Activated CD8-positive, alpha-beta memory T cell treated with anti-CD3 and anti-CD28 coated beads, Interleukin-2, amount 50 U/mL, for 1 hour (primary cell): ENCODE results near the gene LHX1.

ENCODE experiments used
- DNase-seq: peaks from one replicate; pipeline ENCODE4 v3.0.0-alpha.2; 2020; ENCODE audit errors: extremely low read depth

Gene LHX1

DNA sequence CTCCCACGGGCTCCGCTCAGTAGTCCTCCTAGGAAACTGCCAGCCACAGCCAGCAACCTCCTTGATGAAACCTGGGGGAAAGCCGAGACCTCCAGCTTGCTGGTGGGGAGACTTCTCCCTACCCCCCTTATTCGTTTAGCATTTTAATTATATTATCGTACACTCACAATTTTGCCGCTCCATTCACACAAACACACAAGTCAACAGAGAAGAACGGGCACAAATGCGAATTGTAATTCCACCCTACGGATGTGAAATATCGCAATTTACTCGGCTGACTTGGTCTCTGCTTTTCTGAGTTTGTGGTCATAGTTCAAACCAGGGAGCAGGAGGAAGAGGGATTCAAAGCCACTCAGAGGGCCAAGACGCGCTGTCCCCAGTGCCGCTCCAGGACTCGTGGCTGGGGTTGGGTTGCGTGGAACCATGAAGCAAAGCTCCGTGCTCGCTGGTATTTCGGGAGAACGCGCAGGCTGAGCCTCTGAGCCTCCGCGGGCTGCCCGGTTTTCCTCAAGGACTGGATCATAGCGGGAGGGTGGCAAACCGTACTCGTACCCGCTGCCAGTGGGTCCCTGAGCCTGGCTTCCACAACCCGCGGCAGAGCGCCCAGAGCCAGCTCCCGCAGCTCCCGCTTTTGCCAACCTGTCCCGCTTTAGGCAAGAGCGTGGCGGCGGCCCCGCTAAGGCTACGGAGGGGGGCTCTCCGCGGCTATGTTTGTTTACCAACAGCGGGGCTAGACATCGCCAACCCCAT is 2.0 kb downstream of the LHX1 start:
- no peak for DNase-seq

DNA sequence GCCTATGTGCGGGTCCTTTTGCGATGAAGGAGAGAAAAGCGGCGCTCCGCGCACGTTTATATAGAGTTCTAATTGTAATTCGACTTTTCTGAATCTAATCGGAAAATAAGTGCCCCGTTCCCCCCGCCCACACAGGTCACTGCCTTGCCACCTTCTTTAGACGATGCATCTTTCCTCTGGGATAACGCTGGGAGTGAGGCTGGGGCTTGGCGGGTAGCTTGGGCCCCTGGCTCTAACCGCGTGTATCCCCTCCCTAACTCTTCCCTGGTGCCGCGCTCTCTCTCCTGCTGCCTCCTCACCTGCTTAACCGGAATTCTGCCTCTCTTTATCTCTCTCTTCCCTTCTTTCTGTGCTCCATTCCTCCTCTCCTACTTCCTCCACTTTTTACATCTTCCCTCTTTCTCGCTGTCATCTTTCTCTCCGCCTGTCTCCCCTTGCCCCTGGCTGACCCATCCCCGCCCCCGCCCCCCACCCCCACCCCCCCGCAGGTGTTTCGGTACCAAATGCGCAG is 2.6 kb downstream of the LHX1 start:
- DNase-seq, result no peak

DNA sequence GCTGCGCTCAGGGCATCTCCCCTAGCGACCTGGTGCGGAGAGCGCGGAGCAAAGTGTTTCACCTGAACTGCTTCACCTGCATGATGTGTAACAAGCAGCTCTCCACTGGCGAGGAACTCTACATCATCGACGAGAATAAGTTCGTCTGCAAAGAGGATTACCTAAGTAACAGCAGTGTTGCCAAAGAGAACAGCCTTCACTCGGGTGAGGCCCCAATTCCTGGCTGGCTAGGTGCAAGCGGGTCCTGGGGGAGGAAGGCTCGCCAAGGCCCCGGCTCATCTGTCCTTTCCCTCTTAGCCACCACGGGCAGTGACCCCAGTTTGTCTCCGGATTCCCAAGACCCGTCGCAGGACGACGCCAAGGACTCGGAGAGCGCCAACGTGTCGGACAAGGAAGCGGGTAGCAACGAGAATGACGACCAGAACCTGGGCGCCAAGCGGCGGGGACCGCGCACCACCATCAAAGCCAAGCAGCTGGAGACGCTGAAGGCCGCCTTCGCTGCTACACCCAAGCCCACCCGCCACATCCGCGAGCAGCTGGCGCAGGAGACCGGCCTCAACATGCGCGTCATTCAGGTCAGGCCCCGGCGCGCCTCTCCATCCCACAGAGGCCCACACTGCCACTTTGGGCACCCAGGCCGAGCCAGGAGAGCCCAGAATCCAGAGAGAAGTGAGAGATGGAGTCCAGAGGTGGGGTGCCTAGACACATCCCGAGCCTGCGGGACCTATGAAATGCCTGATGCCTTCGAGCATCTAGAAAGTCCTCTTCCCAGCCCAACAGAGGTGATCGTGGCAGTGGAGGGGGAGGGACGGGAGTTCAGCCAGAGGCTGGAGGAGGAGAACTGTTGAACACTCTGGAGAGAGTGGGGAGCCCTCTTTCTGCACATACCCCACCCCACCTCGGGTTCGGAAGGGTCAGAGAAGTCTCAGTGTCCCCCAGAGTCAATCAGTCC is 3.3 kb downstream of the LHX1 start:
- no peak for DNase-seq

DNA sequence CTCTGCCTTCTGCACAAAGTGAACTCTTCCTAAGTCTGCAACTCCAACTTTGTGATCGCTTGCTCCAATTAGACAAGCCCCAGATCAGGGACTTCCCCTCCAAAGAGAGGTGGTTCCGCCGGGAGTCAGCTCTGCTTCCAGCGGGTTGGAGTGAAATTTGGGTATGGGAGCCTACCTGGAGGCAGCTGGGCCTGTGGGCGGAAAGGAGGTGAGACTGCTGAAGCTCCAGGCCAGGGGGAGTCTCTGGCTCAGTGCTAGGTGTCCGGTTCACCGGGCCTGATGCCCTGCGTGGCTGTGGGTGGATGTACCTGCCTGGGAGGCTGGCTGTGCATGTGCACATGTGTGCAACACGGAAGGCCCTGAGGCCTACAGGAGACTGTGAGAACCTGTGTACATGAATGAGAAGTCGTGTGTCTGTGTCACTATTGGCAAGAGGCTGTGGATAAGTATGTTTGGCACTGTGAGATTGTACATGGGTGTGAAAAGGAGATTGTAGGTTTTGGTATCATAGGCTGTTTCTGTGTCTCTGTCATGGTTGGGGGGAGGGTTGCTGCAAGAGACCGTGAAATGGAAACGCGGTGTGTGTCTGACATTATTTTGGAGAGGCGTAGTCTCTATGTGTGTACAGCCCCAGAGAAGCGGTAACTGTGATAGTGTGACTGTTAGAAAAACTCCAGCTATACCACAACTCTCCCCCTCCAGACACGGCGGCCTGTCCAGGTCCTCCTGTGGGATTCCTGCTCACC is 4.2 kb downstream of the LHX1 start:
- no peak for DNase-seq

DNA sequence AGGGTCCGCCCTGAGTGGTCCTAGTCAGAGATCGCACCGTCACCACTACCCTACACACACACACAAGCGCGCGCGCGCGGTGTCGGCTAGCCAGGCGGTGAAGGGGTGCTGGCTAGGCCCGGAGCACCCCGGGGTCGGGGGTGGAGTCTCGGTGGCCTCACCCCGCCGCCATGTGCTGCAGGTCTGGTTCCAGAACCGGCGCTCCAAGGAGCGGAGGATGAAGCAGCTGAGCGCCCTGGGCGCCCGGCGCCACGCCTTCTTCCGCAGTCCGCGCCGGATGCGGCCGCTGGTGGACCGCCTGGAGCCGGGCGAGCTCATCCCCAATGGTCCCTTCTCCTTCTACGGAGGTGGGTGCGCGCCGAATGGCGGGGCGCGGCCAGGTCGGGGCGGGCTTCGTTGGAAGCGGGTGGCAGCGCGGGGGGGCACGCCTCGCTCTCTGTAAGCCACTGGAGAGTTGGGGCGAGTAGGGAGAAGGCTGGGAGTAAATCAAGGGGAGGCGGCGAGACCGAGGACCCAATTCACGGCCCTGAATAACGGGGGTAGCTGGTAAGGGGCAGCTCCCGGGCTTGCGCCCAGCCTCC is 4.8 kb downstream of the LHX1 start:
- no peak for DNase-seq

DNA sequence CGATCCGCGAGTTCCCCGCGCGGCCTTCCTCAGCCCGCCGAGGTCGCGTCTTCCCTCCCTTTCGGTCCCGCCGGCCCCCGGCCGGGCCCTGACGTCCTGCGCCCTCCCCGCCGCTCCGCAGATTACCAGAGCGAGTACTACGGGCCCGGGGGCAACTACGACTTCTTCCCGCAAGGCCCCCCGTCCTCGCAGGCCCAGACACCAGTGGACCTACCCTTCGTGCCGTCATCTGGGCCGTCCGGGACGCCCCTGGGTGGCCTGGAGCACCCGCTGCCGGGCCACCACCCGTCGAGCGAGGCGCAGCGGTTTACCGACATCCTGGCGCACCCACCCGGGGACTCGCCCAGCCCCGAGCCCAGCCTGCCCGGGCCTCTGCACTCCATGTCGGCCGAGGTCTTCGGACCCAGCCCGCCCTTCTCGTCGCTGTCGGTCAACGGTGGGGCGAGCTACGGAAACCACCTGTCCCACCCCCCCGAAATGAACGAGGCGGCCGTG is 5.4 kb downstream of the LHX1 start:
- DNase-seq, result no peak

DNA sequence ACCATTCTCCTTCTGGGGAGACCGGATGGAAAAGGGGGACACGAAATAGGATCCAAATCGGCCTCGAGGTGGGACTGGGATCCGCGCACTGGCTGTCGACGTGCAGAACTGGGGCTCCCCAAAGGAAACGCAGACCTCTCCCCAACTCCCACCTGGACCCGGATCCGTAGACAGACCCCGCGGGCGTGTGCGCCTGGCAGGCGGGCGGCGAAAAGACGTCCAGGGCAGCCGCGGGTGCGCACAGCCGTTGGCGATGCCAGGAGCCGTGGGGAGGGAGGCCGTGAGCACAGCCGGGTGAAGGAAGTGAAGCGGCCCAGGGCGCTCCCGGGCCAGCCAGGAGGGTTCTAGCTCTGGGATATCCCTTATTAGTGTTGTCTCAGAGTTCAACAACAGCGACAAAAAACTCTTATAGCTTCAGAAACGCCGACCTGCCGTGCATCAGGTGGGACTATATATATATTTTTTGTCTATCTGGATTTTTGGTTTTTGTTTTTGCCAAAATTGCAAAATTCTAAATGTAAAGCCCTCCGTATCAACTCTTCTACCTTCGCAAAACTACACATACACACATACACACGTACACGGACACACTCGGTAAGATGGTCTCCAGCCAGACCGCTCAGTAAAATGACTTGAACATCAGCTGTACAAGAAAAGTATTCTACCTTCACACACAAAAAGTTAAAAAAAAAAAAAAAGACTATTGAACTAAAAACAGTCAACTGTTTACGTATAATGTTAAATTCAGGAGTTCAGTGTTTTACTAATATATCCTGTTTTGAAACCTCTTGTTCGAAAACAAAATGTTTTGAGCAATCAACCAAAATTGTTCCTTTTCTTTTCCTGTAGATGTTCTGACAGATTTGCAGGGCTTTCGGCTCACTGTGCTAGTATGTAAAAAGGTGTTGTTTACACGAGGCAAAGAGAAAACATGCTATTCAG is 6.2 kb downstream of the LHX1 start:
- DNase-seq, result no peak

DNA sequence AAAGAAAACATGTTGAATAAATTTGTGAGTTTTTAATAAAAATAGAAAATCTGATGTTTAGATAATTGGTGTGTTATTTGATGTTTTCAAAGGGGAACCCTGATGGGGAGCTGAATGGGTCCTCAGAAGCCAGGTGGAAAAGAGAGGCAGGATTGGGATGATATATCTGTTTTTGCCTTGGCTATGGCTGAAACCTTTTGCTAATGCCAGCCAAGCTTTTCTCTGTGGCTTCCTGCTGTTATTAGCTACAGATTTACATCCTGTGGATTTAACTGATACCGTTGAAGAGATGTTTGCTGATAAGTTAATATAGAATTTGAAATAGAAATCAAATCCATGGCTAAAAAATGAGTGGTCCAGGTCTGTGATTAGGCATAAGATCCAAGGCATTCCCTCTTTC is 7.3 kb downstream of the LHX1 start:
- no peak for DNase-seq

DNA sequence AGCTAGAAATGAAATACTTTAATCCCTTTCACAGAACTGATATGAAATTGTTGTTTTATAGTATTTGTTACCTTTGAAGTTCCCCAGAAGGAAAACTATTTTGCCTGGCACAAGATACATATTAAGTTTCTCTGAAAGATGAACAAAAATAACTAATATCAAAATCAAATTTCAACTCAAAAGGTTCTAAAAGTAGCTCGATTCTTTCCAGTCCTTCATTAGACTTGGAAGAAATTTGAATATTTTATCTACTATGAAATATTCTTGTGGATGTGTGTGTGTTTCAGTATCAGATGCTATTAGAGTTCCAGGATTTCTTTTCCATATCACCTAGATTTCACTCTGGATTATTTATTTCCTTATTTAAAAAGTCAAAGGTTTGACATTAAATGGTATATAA is 7.9 kb downstream of the LHX1 start:
- no peak for DNase-seq

DNA sequence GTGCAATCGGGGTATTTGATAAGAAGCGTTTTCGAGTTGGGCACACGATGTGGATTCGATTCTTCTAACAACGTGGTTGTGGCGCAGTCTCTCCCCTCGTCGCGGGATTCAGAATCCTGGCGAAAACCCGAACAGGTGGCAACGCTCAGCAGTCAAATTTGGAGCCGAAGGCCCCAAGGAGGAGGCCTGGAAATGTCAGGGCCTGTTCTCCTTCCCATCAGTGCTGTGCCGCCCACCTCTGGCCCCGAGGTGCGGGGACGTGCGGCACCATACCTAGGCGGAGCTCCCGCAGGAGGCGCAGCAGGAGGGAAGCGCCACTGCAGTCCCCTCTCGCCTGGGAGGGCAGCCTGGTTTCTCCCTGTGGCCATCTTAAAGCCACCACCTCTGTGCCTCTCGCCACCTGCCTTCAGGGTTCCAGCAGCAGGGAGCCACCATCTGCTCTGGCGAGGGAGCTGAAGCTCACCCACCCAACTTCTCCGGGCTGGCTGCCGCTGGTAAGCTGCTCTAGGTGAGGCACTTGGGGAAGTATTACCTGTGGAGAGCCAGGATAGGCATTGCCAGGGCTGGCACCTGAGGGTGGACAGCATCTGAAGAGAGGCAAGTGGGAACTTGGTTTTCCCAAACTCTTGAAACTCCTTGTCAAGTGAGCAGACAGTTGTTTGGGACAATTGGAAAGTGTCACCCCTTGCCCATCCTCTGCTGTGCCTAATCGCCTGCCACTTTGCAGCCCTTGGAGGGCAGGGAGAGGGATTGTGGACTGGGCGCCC is 8.9 kb downstream of the LHX1 start:
- no peak for DNase-seq

DNA sequence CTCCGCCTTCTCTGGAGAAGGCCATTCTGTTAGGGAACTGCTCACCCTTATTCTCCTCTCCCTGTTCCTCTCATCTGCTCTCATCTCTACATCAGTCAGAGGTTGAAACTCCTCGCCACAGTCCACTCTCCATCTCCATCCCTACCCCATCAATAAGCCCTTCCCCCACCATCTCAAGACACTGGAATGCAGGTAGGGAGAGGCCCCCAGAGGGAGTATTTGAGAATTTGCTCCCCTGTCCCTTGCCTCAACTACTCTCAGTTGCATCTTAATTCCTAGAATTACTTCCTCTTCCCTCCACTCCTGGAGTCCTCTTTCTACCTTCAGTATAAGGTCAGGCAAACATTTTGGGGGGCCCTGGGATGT is 9.4 kb downstream of the LHX1 start:
- DNase-seq, result no peak

DNA sequence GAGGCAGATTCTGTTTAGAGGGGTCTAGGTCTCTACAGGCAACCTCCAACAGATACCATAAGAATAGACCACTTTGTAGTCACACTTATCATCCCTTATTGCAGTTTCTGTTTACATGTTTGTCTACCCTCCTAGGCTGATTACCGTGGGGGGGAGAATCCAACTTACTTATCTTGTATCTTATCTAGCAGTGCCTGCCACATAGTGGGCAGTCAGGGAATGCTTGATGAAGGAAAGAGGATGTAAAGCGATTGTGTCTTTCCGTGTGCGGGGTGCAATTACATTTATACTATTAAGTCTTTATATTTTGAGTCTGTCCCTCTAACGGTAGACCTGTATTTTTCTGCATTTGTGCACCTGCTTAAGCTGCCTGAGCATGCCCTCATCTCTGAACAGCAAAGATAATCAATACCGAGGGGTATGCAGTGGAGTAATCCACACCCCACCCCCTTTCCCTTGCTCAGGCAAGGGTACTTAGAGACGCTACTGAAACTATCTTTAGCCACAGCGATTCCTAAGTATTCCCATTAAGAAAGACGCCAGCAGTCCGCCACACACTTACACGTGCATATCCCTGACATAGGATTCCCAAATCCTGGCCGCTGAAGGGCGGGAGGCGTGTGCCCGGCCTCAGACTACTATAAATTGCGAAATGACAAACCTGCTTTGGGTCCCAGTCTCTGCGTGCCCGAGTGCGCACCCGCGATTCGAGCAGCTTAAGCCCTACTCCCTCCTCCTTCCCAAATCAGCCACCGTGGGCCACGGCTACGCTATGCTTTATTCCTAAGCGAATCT is 10.8 kb downstream of the LHX1 start:
- DNase-seq, result no peak

DNA sequence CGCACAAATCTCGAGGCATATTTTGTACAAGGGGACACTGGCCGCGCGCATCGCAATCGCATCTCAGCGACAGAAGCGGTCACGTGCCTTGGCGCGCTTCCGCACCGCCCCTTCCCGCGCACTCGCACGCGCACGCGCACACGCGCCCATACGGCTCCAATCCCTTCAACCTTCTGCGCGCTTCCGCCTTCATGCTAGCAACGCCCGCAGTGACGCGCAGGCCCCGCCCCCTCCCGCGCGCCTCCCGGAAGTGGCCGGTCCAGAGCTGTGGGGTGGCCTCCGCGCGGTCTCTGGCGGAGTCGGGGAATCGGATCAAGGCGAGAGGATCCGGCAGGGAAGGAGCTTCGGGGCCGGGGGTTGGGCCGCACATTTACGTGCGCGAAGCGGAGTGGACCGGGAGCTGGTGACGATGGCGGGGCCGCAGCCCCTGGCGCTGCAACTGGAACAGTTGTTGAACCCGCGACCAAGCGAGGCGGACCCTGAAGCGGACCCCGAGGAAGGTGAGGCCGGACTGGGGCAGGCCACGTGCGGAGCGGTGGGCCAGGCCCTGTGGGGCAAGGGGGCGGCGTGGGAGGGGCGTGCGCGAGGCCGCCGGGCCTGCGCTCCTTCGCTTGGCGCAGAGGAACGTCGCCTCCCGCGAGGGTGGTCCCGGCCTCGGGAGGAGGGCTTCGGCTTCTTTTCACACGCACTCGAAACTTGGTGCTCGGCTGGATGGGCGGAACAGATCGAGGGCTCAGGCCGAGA is 11.6 kb downstream of the LHX1 start, which contains the start of gene AATF:
Gene AATF (plus strand): TSS at position 238 of the 744 bp plus-strand sequence. CDS start 172 bp downstream, at position 410.
- peak; percentile 82 for DNase-seq

DNA sequence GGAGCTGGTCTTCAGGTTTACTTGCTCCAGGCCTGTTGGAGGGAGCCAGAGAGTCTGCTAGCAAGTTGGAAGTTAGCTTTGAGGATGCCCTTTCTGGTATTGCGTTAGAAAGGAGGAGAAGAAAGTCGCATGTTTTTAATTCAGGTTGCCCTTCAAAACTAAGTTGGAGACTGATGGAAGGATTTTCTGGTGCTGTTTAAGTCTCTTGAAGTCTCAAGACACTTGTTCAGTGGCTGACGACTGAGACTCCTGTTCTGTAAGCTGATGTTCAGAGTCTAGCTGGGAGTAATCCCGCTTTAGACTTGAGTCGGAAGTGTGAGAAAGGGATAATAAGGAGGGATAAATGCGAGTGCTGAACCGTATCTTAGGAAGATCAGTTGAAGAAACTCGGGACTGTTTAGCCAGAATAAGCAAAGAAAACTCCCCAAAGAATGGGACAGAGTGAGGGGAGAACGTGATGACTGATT is 12.2 kb downstream of the LHX1 start:
- no peak for DNase-seq

DNA sequence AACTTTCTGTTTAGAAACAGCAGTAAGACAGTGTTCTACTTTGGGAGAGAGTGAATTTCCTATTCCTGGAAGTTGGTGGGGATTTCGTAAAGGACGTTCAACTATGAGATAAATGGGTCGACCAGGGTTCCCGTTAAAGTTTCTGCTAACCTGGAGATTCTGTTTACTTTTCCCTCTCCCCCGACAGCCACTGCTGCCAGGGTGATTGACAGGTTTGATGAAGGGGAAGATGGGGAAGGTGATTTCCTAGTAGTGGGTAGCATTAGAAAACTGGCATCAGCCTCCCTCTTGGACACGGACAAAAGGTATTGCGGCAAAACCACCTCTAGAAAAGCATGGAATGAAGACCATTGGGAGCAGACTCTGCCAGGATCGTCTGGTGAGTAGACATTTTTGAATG is 12.8 kb downstream of the LHX1 start:
- no peak for DNase-seq

DNA sequence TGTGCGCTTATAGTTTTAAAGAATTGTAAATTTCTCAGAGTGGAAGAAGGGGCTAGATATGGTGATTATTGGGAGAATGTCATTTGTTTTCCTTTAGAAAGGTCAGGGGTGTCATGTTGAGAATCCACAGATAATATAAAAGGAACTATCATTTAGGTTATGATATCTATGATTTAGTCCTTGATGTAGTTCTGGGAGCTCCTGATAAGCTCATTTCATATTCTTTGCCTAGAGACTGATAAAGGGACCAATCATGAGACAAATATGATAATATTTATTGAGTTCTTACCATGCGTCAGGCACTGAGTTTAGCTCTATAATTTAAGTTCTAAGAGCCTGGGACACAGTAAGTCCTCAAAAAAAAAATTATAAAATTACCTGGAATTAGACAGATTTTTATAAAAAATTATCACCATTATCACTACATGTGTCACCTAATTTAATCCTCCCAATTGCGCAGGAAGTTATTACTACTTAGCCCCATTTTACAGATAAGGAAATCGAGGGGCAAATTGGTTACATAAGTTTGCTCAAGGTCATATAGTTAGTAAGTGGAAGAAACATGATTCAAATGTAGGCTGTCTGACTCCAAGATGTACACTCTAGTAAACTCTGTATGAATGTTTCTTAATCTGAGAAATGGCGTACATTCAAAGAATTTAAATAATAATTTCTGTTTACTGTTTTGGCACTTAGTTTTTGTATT is 14.0 kb downstream of the LHX1 start:
- no peak for DNase-seq

DNA sequence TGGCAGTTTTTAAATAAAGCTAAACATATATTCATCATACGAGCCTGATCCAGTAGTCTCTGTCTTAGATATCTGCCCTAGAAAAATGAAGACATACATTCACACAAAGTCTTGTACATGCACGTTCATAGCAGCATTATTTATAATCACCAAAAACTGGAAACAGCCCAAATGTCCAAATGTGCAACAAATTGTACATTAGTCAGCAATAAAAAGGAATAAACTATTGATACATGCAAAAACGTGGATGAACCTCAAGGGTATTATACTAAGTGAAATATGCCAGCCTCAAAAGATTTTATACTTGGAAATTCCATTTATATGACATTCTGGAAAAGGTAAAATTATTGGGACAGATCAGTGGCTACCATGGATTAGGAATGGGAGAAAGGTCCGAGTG is 34.2 kb downstream of the LHX1 start:
- DNase-seq, result no peak
